HG02763 (cell line): ENCODE measurements around the gene IZUMO4.

Source experiments
- ATAC-seq: cut with Tn5 transposase; IDR thresholded peaks from one replicate; pipeline ENCODE4 v1.9.1; 2021; ENCODE audit warnings: mild to moderate bottlenecking, moderate library complexity; ENCODE audit not compliant: unreplicated experiment

The IZUMO4 gene

GRCh38 chr19:2058570-2059421, 37.9 kb upstream of the IZUMO4 start:
- ATAC-seq, result no peak

GRCh38 chr19:2059422-2060201, 37.1 kb upstream of the IZUMO4 start:
- no peak for ATAC-seq

GRCh38 chr19:2060884-2061494, 35.7 kb upstream of the IZUMO4 start:
- no peak for ATAC-seq

GRCh38 chr19:2061495-2062388, 35.0 kb upstream of the IZUMO4 start:
- ATAC-seq, result peak; percentile 78

DNA sequence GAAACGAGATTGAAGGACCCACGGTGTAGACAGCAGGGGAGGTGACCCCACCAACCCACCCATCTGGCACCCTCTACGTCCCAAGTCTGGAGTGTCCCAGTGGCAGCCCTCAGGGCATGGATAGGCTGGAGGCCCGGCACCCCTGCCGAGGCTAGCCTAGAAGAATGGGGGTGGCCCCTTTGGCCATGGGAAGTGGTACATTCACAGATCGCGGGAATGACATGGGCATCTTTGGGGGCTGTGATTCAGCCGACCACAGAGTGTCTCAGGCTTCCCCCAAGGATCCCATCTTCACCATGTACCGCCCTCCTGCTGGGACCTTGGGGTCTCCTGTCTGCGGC, 34.4 kb upstream of the IZUMO4 start:
- ATAC-seq, result no peak

- ATAC-seq, result no peak
Measured at GRCh38 chr19:2062770-2063169, 33.9 kb upstream of the IZUMO4 start.

DNA sequence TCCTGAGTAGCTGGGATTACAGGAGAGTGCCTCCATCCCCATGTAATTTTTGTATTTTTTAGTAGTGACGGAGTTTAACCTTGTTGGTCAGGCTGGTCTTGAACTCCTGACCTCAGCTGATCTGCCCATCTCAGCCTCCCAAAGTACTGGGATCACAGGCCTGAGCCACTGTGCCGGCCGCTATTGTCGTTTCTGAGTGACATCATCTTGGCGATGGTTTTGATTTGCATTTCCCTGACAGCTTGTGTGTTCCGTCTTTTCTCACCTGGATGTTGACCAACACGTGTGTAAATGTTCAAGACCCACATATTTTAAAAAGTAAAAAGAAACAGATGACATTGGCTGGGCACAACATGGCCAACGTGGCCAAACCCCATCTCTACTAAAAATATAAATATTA, 32.9 kb upstream of the IZUMO4 start:
- ATAC-seq, result no peak

DNA sequence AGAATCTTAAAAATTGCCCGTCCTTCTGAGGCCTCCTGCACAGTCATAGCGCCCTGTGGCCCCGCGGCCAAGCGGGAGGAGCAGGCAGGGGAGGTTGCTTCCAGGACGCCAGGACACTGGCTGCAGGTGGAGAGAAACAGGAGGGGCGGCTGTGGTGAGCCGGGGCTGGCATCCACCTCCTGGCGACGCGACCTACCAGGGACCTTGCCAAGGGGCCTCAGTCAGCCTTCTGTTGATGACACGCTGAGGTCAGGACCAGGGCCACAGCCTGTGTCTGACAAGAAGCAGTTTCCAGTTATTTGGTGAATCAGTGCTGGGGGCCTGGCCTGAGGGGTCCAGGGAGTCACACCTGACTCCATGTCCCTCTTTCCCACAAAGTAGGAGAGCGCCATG, 32.3 kb upstream of the IZUMO4 start:
- ATAC-seq, result no peak

DNA sequence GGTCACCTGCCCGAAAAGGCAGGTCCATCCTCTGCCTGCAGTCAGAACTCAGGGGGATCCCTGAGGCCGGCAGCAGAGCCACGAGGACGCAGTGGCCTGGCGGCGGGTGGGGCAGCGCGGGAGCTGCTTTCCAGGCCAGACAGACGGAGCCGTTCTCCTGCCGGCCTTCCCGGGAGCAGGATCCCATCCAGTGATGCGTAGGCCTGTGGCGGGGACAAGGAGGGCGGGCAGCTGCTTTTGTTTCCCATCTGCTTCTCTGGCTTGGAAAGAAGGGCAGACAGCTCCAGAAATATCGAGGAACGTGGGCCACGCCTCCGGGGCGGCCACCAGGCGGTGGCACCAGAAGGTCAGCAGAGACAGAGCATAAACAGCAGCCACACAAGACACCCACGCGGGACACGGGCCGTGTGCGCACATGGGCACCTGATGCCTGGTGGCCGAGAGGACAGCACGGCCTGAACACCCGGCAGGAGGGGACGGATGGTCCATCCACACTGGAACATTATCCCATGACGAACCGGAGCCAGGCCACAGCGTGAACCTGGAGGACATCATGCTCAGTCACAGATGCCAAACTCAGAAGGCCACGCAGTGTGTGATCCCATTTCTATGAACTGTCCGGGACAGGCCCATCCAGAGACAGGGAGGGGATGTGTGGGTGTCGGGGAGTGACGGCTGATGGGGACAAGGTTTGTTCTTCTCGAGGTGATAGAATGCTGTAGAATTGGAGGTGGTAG, 31.8 kb upstream of the IZUMO4 start:
- ATAC-seq, result no peak

GRCh38 chr19:2070436-2070827, 26.3 kb upstream of the IZUMO4 start:
- no peak for ATAC-seq

- no peak for ATAC-seq
Measured at GRCh38 chr19:2070986-2071673, 25.6 kb upstream of the IZUMO4 start.

GRCh38 chr19:2072757-2073551, 23.8 kb upstream of the IZUMO4 start:
- no peak for ATAC-seq

DNA sequence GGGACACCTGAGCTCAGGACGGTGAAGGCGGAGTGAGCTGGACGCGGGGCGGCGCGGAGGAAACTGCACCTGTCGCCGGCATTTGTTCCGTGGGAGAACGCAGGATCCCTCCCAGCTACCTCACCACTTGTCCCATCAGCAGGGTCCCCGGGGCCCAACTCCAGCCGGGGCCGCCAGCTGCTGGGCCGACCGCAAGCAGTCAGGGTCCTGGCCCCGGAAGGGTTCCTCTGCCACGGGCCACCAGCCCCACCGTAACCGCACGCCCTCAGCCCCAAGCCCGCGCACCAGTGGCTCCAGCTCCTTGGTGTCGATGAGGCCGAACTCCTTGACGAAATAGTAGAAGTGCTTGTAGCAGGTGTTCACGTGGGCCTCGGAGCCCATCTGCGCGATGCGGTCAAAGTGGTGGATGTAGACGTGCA, 20.2 kb upstream of the IZUMO4 start:
- no peak for ATAC-seq

DNA sequence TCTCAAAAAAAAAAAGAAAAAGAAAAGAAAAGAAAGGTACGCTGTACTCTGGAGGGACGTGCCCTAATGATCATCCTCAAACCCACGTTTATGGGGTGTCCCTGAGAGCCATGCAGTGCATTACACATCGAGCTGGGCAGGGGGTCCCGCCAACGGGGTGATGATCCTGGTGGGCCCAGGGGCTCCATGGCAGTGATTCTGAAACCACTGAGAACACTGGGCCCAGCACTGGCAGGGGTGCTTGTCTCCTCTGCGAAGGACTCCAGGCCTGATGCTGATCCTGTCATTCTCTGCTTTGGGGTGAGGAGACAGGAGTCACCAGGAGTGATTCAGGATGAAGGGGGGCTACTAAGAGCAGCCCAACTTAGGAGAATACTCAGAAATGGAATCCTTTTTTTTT, 19.3 kb upstream of the IZUMO4 start:
- ATAC-seq, result no peak

GRCh38 chr19:2077833-2078619, 18.7 kb upstream of the IZUMO4 start:
- ATAC-seq, result no peak

GRCh38 chr19:2079076-2079864, 17.4 kb upstream of the IZUMO4 start:
- ATAC-seq, result no peak

GRCh38 chr19:2079865-2080301, 16.8 kb upstream of the IZUMO4 start:
- no peak for ATAC-seq
